ENCODE data around the gene ADORA1.

Gene ADORA1

DNA sequence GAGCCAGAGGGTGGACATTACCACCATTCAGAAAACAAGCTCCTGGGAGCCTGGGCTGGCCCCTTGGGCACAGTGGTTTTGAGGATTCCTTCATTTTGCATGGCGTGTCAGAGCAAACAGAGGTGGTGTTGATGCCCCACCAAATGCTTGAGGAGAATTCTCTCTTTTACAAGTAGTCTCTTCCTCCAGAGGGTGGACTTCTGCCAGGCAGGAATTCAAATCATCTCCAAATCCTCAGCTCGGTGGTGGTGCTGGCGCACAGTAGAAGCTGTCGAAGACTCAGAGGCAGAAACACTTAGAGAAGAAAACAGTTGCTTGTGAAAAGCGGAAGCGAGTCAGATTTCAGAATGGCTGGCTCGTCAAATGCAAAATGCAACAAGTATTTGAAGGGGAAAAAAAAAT is 62.4 kb downstream of the ADORA1 start:
- DNase-seq: no peak

DNA sequence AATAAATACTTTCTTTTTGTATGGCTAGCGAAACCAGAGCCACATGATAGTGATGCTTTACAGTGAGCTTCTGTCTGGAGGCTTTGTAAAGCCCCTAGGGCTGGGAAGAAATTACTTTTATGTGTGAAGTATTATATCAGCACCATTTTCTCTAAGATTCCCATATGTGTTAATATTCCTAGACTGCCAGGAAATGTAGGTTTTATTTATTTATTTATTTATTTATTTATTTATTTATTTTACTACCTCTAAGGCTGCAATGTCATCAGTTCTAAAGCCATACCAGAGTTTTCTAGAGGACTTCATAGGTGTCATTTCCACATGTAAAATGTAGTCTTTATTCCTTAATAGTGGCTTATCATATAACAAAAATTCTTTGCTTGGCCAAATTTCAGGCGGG is 63.4 kb downstream of the ADORA1 start:
- DNase-seq: no peak

DNA sequence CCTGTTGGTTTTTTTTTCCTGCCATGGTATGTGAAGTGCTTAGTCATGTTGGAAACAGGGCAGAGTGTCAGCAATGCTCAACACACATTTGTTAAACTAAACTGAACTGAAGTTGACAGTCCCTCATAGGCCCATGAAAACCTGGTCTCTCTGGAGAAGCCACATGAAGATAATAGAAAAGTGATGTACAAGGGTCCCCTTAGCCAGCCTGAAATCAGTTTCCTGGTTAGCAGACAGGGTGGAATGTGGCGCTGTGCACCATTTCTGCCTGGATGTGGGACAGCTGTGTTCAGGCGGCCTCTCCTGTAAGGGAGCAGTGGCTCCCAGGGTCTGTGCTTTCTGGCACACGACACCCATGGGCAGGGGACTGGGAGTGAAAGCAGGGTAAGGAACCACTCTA is 68.8 kb downstream of the ADORA1 start:
- no peak for DNase-seq

DNA sequence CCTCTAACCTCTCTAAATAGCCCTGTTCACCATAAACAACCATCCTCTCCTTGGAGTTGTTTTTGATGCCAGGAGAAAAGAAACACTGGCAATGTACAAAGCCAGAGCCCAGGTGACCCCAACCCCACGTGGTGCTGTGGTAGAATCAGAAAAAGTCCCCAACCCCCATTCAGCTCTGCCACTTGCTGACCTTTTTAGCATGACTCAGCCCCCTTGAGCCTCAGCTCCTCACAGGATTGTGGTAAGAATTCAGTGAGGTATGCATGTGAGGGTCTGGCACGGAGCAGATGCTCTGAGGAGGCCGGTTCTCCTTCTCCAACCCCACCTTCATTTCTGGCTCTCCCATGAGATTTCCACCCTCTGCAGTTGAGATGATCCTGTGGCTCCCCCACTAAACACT is 70.1 kb downstream of the ADORA1 start:
- no peak for DNase-seq

DNA sequence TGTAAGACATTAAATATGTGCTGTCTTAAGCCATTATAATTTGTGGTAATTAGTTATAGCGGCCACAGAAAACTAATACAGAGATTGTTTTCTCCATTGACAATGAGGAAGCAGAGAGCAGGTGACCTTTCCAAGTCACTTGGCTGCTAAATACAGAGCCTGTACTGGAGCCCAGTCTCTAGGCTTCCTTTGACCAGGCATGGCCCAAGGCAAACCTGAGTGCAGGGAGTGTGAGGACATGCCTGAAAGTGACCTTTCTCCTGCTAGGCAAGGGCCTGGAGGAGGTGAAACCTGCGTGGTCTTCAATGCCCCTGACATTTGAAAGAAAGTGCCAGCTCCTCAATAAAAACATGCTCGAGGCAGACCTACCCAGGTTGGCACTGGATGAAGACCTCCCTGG is 71.5 kb downstream of the ADORA1 start:
- no peak for DNase-seq

DNA sequence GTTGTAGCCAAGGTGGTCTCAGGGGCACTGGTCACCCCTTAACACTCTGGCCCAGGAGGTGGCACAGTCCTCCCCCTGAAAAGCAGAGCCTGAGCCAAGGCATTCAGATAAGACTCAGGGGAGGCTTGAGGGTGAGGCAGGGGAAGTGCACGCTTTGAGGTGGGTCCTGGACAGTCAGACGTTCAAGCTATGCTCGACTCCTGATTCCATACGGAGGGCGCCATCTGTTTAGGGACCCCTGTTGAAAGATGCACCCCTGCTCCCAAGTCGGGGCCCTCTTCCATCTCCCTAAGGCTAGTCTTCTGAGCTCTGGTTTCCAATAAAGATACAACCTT is 71.9 kb downstream of the ADORA1 start:
- DNase-seq: no peak

DNA sequence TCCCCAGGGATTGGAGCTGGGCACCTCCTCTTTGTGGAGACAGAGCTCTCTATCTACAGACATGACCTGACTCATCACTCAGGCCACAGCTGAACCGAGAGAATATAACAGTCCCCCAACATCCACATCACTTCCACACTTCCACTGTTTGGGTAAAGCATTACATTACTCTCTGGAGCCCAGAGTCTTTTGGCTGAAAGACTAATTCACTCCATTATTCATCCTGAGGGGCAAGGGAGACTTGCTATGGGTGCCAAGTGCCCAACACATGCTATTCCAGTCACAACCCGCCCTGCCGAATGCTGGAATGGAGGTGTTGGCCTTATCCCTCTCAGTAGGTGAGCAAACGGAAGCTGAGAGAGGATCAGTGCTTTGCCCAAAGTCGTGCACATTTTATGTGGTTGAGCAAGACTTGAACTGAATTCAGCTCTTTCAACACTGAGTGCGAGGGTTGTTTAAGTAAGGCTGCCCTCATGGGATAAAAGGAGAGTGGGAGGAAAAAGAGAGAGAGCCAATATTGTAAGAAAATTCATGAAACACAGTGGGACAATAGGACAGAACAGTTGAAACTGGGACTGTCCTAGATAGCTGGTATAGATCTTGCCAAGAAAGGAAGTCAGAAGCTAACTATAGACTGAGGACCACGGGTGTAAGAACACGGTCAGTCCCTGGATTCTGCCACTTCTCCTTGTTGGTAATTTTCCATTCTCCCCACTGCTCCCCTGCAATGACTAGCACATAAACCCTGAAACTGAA is 72.5 kb downstream of the ADORA1 start:
- DNase-seq: no peak

DNA sequence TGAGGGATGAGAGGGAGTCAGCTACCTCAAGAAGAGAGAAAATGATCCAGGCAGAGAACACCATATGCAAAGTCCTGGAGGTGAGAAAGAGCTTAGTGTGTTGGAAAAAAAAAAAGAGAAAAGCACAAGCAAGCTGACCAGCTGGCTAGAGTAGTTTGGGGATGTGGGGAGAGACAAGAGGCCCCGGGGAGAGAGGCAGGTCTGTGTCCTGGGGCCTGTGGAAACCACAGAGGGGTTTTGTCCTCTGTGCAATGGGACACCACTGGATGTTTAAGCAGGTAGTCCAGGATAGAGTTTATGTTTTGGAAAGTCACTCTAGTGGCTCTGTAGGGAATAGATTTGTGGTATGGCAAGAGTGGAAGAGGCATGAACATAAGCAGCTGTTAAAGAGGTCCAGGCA is 73.4 kb downstream of the ADORA1 start:
- DNase-seq: no peak

DNA sequence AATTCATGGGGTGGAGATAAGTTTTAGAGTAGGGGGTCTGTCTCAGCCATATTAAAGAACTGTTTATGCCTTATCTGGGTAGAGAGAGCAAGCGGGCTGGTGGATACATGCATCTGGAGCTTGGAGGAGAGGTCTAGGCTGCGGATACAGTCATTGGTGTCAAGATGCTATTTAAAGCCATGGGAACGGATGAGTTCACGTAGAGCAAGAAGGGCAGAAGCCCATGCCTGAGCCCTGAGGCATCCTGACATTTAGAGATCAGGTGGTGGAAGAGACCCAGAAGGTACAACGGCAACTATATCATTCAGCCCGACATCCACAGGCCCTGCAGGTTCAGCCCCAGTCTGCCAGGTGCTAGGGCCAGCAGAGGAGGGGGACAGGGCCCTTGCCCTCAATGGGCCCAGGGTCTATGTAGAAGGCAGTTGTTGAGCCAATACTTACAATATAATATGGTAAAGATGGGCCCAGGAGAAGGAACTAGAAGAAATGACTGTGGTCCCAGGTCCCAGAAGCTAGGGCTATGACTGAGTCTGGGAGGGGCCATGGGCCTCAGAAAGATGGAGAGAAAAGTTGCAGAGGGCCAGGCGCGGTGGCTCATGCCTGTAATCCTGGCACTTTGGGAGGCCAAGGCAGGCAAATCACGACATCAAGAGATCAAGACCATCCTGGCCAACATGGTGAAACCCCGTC is 74.1 kb downstream of the ADORA1 start:
- DNase-seq: no peak

DNA sequence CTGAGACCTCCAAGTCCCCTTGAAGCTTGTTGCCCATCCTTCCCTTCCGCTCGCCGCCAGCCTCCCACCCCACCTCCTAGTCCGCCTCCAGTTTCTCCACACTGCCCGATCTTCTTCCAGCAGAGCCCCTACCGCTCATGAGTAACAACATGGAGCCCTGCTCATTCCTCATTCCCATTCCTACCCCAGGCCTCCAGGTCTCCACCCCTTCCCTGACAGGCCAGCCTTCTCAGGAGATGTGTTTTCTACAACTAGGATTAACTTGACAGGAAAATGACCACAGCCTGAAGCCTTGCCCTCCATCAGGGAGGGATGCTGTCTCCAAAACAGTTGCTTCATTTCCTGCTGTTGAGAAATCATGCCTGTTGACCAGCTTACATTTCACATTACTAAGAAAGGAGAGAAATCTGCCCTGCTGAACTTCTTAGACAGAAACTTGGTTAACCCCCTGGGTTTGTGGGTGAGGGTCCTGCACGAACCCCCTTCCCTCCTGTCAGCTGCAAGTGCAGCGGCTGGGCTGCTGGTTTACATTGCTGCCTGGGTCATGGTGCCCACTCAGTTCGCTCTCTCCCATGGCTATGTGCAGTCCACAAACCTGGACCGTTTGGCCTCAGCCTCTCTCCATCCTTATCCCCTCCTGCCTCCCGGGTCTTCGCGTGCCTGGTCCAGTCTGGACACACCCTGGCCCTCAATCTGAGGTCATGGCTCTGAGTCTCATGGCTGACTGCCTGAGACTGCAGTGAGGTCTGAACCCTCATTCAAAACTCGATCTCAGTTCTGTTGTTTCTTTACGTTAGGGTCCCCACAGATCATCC is 75.1 kb downstream of the ADORA1 start:
- DNase-seq: no peak

DNA sequence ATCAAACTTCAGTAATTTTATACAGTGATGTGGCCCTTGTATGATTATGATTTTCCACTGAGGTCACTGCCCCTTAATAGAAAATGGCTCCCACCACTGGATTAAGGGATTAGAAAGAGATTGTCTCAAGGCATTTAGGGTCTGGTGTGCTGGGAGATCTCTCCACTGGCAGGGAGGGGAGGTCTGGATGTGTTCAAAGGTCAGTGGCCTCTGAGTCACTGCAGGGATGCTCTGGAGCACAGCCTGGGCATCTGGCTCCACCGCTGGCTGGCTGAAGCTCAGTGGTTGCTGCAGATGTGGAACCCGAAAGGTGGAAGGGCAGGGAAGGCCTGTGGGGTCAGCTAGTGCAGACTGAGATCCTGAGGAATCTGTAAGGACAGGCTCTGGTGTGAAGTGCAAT is 77.2 kb downstream of the ADORA1 start:
- DNase-seq: no peak

DNA sequence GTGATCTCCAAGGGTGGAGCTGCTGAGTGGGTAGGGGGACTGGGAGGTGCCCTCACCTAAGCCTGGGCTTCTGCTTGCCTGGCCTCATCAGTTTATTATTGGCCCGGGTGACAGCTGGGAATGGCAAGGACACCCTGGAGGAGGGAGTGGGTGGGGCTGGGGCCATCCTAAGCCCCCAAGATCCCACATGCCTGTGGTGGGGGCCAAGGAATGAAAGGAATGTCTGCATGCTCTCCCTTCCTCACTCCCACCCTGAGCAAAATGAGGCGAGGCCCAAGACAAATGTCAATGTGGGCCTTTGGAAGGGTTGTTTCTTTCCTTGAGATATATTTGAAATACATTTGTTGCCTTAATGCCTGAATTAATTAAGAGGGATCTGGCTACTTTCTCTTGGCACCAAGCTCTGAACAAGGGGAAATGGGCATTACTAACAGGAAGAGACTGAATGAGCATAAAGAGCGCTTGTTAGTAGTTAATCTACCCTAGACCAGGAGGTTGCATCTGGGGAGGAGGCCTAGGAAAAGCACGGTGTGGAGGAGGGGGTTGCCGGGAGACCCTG is 78.7 kb downstream of the ADORA1 start:
- DNase-seq: no peak

DNA sequence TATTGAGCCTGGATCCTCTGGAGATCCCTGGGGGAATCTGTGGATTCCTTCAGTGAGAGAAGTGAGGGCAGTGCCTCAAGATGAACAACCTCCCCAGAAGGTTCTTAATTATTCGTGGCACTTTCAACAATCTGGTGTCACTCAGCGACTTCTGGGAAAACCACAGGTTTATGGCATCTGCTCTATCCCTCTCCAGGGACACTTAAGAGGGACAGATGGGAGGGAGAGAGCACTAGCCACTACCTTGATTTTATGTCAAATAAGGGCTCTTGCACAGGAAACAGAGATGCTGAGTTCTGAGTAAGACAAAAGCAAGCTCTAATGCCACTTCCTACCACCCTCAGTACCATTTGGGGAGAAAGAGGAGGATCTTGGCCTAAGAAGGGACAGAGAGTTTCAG is 80.2 kb downstream of the ADORA1 start:
- peak; percentile 92 to 98 for DNase-seq

DNA sequence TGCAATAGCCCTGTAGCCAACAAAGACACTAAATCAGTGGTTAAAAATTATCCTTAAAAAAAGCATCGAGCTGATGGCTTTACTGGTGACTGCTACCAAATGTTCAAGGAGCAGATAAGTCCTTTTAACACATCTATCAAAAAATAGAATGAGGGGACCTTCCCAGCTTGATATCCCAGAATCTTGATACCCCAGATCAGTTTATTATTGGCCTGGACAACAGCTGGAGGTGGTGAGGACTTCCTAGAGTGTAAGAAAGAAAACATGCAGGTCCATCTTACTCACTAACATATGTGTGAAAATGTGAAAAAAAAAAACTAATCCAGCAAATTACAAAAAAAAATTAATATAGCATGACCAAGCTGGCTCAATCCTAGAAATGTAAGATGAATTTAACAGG is 80.7 kb downstream of the ADORA1 start:
- DNase-seq: no peak

DNA sequence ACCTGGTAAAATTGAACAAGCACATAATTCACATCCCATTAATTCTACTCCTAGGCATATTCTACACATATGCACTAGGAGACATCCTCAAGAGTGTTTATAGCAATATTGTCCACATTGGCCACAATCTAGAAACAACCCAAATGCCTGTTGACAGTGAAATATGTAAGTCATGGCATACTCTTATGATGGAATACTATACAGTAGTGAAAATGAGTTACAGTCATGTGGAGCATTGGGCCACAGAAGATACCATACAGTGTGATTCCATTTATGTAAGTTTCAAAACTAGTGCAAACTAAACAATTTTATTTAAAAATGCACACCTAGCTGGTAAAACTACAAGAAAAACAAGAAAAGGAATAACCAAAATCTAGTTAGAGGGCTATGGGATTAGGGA is 82.8 kb downstream of the ADORA1 start:
- DNase-seq: no peak

DNA sequence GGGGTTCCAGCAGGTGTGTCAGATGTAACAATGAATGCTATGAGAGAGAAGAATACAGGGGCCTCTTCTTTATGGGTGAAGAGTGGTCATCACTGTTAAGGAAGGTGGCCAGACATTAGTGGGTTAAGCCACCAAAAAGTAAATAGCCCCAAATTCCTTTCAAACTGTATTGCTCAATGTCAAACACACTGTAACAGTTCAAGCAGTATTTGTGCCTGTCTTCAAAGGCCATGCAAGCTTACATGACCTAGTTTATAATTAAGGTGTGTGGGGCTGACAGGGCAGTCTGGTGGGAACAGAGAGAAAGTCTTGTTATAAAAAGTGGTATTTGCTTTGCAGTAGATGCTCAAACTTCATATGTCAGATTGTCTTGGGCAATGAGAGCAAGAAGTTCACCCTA is 83.5 kb downstream of the ADORA1 start:
- no peak for DNase-seq

DNA sequence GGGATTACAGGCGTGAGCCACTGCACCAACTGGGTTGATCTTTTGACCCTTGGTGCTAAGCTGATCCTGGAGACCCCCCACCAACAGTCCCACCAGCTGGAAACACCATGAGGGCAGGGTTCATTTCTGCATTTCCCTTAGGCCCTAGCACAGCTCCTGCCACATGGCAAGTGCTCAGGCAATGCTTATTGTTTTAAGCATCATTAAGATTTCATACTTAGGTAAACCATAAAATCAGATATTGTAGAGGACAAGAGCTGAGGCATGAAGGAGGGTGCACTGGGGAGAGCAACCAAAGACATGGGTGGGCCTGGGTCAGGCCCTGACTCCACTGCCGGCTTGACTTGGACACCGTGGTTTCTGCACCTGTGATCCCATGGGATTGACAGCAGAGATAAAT is 84.3 kb downstream of the ADORA1 start:
- no peak for DNase-seq

DNA sequence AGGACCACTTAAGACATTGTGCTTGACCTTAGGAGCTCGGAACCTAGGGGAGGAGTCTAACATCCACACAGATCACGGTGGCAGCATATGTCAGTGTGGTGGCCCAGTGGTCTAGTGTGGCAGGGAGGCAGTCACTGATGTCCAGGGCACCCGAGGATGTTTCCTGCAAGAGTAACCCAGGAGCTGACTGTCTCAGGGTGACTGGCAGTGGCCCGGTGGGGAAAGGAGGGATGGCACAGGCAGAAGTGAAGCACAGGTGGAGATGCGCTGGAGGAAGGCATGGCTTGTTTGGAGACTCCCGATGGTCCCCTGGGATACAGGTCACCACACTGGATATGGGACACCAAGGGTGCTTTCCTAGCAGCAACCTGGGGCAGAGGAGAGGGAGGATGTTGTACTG is 85.6 kb downstream of the ADORA1 start:
- no peak for DNase-seq

DNA sequence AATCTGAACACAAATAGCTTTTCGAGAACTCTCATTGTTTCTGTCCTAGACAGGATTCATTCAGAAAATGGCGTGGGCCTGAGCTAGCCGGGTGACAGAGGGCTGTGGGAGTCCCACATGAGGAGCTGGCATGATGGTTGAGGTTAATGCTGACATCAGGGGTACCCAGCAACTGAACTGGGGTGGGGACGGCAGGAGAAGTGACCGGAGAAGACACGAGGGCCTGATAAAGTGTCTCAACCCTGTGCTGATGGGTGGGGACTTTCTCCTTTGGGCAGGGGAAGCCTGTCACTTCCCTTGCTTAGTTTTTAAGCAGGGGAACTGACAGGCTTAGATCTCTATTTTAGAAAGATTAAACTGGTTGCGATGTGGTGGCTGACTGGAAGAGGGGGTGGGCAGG is 87.3 kb downstream of the ADORA1 start:
- no peak for DNase-seq

DNA sequence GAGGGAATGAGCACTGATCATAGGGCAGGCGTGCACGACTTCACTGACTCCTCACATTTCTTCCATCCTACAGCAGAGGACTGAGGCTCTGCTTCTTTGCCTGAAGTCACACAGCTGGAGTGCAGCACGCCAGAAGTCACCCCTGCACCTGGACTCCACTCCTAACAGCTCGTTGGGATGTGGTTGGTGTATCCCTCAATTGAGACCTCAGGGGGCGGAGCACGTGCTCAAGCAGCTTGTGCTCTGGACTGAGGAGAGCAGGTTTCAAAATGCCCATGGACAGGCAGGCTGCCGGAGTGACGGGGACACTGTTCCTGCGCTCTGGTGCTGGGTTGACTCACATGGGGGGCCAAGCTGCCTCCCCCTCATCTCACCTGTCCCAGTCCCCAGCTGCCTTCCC is 88.0 kb downstream of the ADORA1 start:
- peak in 1 of 2 experiments; percentile 27 for DNase-seq

DNA sequence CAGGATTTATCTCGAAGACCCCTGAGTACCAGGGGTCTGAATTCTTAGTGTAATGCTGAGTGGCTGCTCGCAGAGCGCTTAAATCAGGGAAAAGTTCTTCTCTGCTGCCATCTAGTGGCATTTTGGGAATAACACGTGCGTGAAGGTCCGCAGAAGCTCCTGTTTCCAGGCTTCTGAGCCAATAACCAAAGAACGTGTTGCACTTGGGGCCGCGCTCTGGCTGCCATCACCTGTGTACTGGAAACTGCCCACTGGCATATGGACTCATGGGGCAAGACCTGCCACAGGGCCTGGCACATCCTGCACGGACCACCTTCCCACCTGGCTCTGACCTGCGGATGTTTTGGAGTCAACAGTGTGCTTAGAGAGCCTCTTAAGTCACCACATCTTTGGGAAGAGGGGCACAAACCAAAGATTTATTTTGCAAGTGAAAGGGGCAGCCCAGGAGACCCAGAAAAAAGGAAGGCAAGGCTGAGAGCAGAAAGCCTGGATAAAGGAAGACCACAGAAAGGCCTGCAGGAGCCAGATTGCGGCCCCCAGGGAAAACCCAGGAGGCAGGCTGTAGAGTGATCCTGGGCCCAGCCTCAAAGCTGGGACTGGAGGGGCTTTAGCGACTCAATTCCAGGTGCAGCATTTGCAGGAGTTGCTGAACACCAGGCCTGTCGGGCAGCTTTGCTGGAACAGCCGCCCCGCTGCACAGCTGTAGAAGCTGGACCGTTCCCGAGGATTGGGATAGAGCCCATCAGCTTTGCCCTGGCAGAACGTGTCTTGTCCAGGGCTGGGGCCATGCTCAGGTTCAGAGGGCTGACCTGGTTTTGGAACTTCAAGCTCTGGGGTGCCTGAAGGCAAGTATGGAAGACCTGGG is 89.0 kb downstream of the ADORA1 start:
- peak; percentile 74 to 84 for DNase-seq

All from NCI-H524 (cell line).